SK-N-SH (cell line): ENCODE measurements around the gene AP2A1. TPM values are rescaled to one million over a fixed set of nuclear protein-coding genes. Genes with fewer than 3 reads are reported as not detected.

ENCODE experiments used
- CTCF ChIA-PET: fragments of 300-600, 350-600 bp; formaldehyde crosslinking; extraction: SDS; loops from one replicate; lab custom pipeline; 2021; lab: Yijun Ruan, JAX
- POLR2A ChIA-PET: fragments of 350-600 bp; sonication (Branson Sonifier 250); formaldehyde crosslinking; extraction: SDS; loops from one replicate; lab custom pipeline; 2020; ENCODE audit warnings: antibody characterized with exemption, inconsistent platforms; lab: Yijun Ruan, JAX
- DNase-seq: peaks from one replicate; pipeline ENCODE4 v3.0.0; 2012
- H2AFZ ChIP-seq: fragments of 200-600 bp; sonication (generic); 2 replicates; pipeline ENCODE4 v1.8.1; 2016; ENCODE audit warnings: antibody characterized with exemption, mild to moderate bottlenecking, low read depth
- H3F3A ChIP-seq: fragments of 200-600 bp; sonication (generic); replicated peaks from 2 replicates; pipeline ENCODE3; 2016; ENCODE audit warnings: antibody characterized with exemption, mild to moderate bottlenecking; ENCODE audit not compliant: insufficient read depth
- H3K27ac ChIP-seq, 2 experiments: fragments of 200-500 bp in 1 of 2; fragments of 200-600 bp in 1 of 2; sonication (Bioruptor generic) in 1 of 2; sonication (generic), shearing (Covaris generic) in 1 of 2; 2 replicates each; pipeline versions ENCODE4 v1.5.1 to v1.6.1; 2014 to 2016; ENCODE audit warnings: low read depth in 2 of 2, inconsistent platforms in 1 of 2, low read length in 1 of 2, mild to moderate bottlenecking in 1 of 2, mixed read lengths in 1 of 2
- H3K27me3 ChIP-seq: fragments of 200-600 bp; sonication (generic), shearing (Covaris generic); 2 replicates; pipeline ENCODE4 v1.6.1; 2016; ENCODE audit warnings: mixed run types; ENCODE audit not compliant: insufficient read depth
- H3K36me3 ChIP-seq, 2 experiments: fragments of 200-500 bp in 1 of 2; fragments of 200-600 bp in 1 of 2; sonication (Bioruptor generic) in 1 of 2; sonication (generic) in 1 of 2; replicated peaks in 1 of 2; 2 replicates each; pipeline versions ENCODE3 to v1.5.1; 2014 to 2016; ENCODE audit warnings: low read length in 1 of 2, mild to moderate bottlenecking in 1 of 2; ENCODE audit not compliant: insufficient read depth in 2 of 2, control insufficient read depth in 1 of 2
- H3K4me1 ChIP-seq, 2 experiments: fragments of 200-500 bp in 1 of 2; fragments of 200-600 bp in 1 of 2; sonication (Bioruptor generic) in 1 of 2; sonication (generic), shearing (Covaris generic) in 1 of 2; 2 replicates each; pipeline versions ENCODE4 v1.5.1 to v1.6.1; 2014 to 2016; ENCODE audit warnings: low read depth in 1 of 2, low read length in 1 of 2, mixed run types in 1 of 2; ENCODE audit not compliant: insufficient read depth in 2 of 2, control insufficient read depth in 1 of 2
- H3K4me2 ChIP-seq: fragments of 200-600 bp; sonication (generic), shearing (Covaris generic); 2 replicates; pipeline ENCODE4 v1.6.1; 2017; ENCODE audit warnings: mixed run types
- H3K4me3 ChIP-seq, 2 experiments: fragments of 200-500 bp in 1 of 2; fragments of 200-600 bp in 1 of 2; sonication (Bioruptor generic) in 1 of 2; sonication (generic), shearing (Covaris generic) in 1 of 2; 2 replicates each; pipeline versions ENCODE4 v1.5.1 to v1.8.1; 2014 to 2016; ENCODE audit warnings: low read depth in 2 of 2, inconsistent platforms in 1 of 2, low read length in 1 of 2, mild to moderate bottlenecking in 1 of 2, mixed read lengths in 1 of 2, moderate library complexity in 1 of 2
- H3K79me2 ChIP-seq: fragments of 200-600 bp; sonication (generic); 2 replicates; pipeline ENCODE4 v1.8.1; 2017; ENCODE audit warnings: mild to moderate bottlenecking; ENCODE audit not compliant: insufficient read depth
- H3K9ac ChIP-seq: fragments of 200-600 bp; sonication (generic); 2 replicates; pipeline ENCODE4 v1.6.1; 2017; ENCODE audit warnings: mixed run types
- H3K9me2 ChIP-seq: fragments of 200-600 bp; sonication (generic); 2 replicates; pipeline ENCODE4 v1.6.1; 2017; ENCODE audit warnings: mixed run types
- H3K9me3 ChIP-seq: fragments of 200-600 bp; sonication (generic); 2 replicates; pipeline ENCODE4 v1.6.1; 2017; ENCODE audit warnings: mixed run types, mild to moderate bottlenecking, moderate library complexity
- H4K20me1 ChIP-seq: fragments of 200-600 bp; sonication (generic); 2 replicates; pipeline ENCODE4 v1.6.1; 2017; ENCODE audit warnings: mild to moderate bottlenecking, mixed run types; ENCODE audit not compliant: insufficient read depth
- CHD2 ChIP-seq: fragments of 150-350 bp; IDR thresholded peaks from 2 replicates; pipeline ENCODE4 v1.6.1; 2018; ENCODE audit warnings: low read length; ENCODE audit not compliant: partially characterized antibody
- ELF1 ChIP-seq: IDR thresholded peaks from 2 replicates; pipeline ENCODE4 v1.4.0; 2012
- EP300 ChIP-seq, 2 experiments: IDR thresholded peaks; 2 replicates each; pipeline versions ENCODE4 v1.4.0 to v1.6.1; 2012; ENCODE audit warnings: borderline replicate concordance in 1 of 2, low read depth in 1 of 2, low read length in 1 of 2
- EZH2phosphoT487 ChIP-seq: fragments of 200-600 bp; sonication (generic); IDR thresholded peaks from 2 replicates; pipeline ENCODE4 v1.6.1; 2017; ENCODE audit warnings: low read depth, mixed run types, mild to moderate bottlenecking, antibody characterized with exemption, moderate library complexity, borderline replicate concordance
- FOXJ3 ChIP-seq: sonication (generic); formaldehyde crosslinking; IDR thresholded peaks from 2 replicates; pipeline ENCODE4 v1.5.1; 2020; ENCODE audit warnings: mild to moderate bottlenecking, missing genetic modification reagents
- GABPA ChIP-seq: IDR thresholded peaks from 2 replicates; pipeline ENCODE4 v1.4.0; 2012; ENCODE audit warnings: low read depth, mild to moderate bottlenecking
- MAX ChIP-seq: IDR thresholded peaks from 2 replicates; pipeline ENCODE4 v1.4.0; 2012; ENCODE audit warnings: low read depth
- MXI1 ChIP-seq: IDR thresholded peaks from 2 replicates; pipeline ENCODE4 v1.6.1; 2012; ENCODE audit warnings: mild to moderate bottlenecking, low read depth, low read length, improper control_type of control experiment
- NRF1 ChIP-seq: IDR thresholded peaks from 2 replicates; pipeline ENCODE4 v1.6.1; 2012; ENCODE audit warnings: low read depth, mild to moderate bottlenecking, low read length
- PBX3 ChIP-seq: IDR thresholded peaks from 2 replicates; pipeline ENCODE4; 2012
- POLR2AphosphoS5 ChIP-seq: IDR thresholded peaks from 2 replicates; pipeline ENCODE4 v1.6.1; 2012; ENCODE audit warnings: low read depth, low read length
- RAD21 ChIP-seq: IDR thresholded peaks from 2 replicates; pipeline ENCODE4 v1.6.1; 2012; ENCODE audit warnings: mild to moderate bottlenecking, low read length
- RCOR1 ChIP-seq: fragments of 150-350 bp; IDR thresholded peaks from 2 replicates; pipeline ENCODE4 v1.6.1; 2017; ENCODE audit warnings: antibody characterized with exemption, low read length
- RFX5 ChIP-seq: IDR thresholded peaks from 2 replicates; pipeline ENCODE4 v1.6.1; 2012; ENCODE audit warnings: mild to moderate bottlenecking, improper control_type of control experiment, low read length
- SIN3A ChIP-seq: IDR thresholded peaks from 2 replicates; pipeline ENCODE4 v1.6.1; 2012; ENCODE audit warnings: low read depth, mild to moderate bottlenecking, low read length, moderate library complexity, borderline replicate concordance
- SMC3 ChIP-seq: IDR thresholded peaks from 2 replicates; pipeline ENCODE4 v1.6.1; 2012; ENCODE audit warnings: low read depth, low read length, improper control_type of control experiment
- TAF1 ChIP-seq: IDR thresholded peaks from 2 replicates; pipeline ENCODE4 v1.6.1; 2012; ENCODE audit warnings: low read depth, mild to moderate bottlenecking, low read length, moderate library complexity, borderline replicate concordance
- TCF12 ChIP-seq: IDR thresholded peaks from 2 replicates; pipeline ENCODE4 v1.4.0; 2012
- USF1 ChIP-seq: IDR thresholded peaks from 2 replicates; pipeline ENCODE4 v1.4.0; 2012; ENCODE audit warnings: low read depth, borderline replicate concordance
- ZBTB33 ChIP-seq: IDR thresholded peaks from 2 replicates; pipeline ENCODE4 v1.4.0; 2012; ENCODE audit warnings: low read depth, borderline replicate concordance
- WGBS: methylation state at CpG from one replicate; pipeline ENCODE4 v1.1.6; 2017; ENCODE audit warnings: low lambda C conversion rate; 5-methylcytosine and 5-hydroxymethylcytosine counted together
- polyA plus RNA-seq, 3 experiments: library from polyadenylated mRNA; depleted of rRNA; stranded (reverse); fragments of >200 nt; gene quantifications; 2 replicates each; pipeline ENCODE4 v1.2.3, GENCODE V29; 2012
- TF ChIP-seq, protein P1 (sequence below): fragments of 150-350 bp; IDR thresholded peaks from 2 replicates; pipeline ENCODE4 v1.6.1; 2017; ENCODE audit warnings: antibody characterized with exemption, low read length, low read depth, borderline replicate concordance
- TF ChIP-seq, protein P2 (sequence below): fragments of 150-350 bp; IDR thresholded peaks from 2 replicates; pipeline ENCODE4 v1.6.1; 2016; ENCODE audit warnings: mild to moderate bottlenecking, low read depth, low read length

AP2A1 gene
- polyA plus RNA-seq, 1 of the 3 experiments (the other 2 are of a cell fraction) = 74.8 TPM

DNA sequence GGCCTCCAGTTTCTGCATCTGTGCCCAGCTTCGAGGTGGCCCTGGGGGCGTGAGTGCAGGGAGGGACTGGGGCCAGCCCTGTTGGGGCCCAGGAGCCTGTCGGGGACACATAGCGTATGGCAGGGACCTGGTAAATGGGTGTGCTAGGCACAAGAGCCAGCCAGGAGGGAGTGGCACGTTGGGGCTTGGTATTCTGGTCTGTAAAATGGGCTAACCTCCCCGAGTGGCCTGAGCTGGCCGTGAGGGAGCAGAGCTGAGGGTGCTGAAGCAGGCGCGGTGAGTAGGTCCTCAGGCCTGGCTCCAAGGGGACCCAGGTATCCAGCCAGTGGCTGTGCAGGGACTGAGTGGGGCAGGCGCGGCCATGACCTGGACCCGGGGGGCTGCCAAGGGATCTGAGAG, 88.5 kb downstream of the AP2A1 start (continued):
- TF ChIP-seq RFX5 (no peak), SIN3A (0 out of 2 replicates have a peak, but pooled peaks have one; percentile 6), NRF1 (no peak)

DNA sequence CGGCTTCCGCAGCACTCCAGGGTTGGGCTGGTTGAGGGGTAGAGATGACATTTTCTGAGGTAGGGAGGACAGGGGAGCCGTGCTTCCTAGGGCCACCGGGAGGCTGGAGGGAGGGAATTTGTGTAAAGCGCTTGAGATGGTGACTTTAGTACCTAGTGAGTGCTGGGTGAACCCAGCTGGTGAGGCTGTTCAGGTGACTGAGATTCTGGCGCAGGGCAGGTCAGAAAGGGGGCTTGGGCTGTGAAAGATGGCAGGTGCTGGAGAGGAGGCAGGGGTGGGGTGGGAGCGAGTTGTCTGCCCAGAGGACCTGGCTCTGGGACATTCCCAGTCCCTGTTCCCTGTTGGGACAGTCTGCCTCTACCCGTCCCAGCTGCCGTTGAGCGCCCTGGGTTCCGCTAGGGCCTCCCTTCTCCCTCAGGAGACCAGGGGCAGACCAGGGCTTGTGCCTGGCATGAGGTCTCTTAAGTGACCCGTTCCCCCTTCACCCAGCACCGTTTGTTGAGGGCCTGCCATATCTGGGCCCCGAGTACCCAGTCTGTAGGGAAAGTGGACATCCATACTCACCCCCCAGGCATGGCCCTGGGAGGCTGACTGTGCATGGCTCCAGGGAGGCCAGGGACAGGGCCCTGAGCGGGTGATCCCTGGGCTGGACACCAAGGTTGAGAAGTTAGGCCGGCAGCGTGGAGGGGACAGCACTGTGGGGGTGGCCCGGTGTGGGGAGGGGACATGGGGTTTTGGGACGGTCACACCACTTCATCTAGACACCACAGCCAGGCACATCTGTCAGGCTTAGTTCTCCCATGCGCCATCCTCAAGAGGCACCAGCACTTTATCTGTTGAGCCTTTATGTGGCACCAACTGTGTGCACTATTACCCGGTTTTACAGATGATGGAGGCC, 89.1 kb downstream of the AP2A1 start:
- no peak overlapping the region; a peak in 1 of 4 replicates for H3K27ac ChIP-seq
- TF ChIP-seq, protein P1, sequence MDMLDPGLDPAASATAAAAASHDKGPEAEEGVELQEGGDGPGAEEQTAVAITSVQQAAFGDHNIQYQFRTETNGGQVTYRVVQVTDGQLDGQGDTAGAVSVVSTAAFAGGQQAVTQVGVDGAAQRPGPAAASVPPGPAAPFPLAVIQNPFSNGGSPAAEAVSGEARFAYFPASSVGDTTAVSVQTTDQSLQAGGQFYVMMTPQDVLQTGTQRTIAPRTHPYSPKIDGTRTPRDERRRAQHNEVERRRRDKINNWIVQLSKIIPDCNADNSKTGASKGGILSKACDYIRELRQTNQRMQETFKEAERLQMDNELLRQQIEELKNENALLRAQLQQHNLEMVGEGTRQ = no peak
- TF ChIP-seq TCF12 = no peak
- TF ChIP-seq RAD21 = no peak
- no peak for TF ChIP-seq MXI1
- TF ChIP-seq POLR2AphosphoS5 = peak; percentile 34; the same call in 1 of the 2 replicates
- no peak for TF ChIP-seq EZH2phosphoT487
- TF ChIP-seq FOXJ3 (CRISPR knock-in tag) = no peak
- no peak for TF ChIP-seq RCOR1
- TF ChIP-seq NRF1 = no peak
- peak; percentile 30; the same call in 1 of the 2 replicates for TF ChIP-seq ELF1
- no peak for TF ChIP-seq TAF1
- TF ChIP-seq SMC3 = no peak
- TF ChIP-seq PBX3 = peak; percentile 41; the same call in 1 of the 2 replicates
- TF ChIP-seq, protein P2, sequence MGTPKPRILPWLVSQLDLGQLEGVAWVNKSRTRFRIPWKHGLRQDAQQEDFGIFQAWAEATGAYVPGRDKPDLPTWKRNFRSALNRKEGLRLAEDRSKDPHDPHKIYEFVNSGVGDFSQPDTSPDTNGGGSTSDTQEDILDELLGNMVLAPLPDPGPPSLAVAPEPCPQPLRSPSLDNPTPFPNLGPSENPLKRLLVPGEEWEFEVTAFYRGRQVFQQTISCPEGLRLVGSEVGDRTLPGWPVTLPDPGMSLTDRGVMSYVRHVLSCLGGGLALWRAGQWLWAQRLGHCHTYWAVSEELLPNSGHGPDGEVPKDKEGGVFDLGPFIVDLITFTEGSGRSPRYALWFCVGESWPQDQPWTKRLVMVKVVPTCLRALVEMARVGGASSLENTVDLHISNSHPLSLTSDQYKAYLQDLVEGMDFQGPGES = no peak
- TF ChIP-seq USF1 = no peak
- no peak for TF ChIP-seq MAX
- peak; percentile 55; the same call in 1 of the 2 replicates for TF ChIP-seq ZBTB33
- TF ChIP-seq SIN3A = peak; percentile 80; the same call in 1 of the 2 replicates
- TF ChIP-seq CHD2 = no peak
- no peak for TF ChIP-seq GABPA
- no peak for TF ChIP-seq EP300 (IDR thresholded peaks at IDR 0.05; ENCODE audit: borderline replicate concordance in 1 of 2, low read depth in 1 of 2, low read length in 1 of 2)

More for the DNA sequence above, 89.1 kb downstream of the AP2A1 start:
- Histone ChIP-seq H3K79me2 (peaks cover 38% of the 10 kb centered on the region), H3K4me1 (peaks cover 13 to 23% of the 10 kb centered on the region in 2 experiments; a peak in 3 of 4 replicates), H3F3A (peaks cover 62% of the 10 kb centered on the region), H3K9me2 (no peaks in the 10 kb centered on the region), H3K27me3 (no peaks in the 10 kb centered on the region), H3K4me3 (no peak overlapping the region), H3K4me2 (no peak overlapping the region), H3K9me3 (no peaks in the 10 kb centered on the region), H3K9ac (no peak overlapping the region), H3K36me3 (peaks cover 14 to 42% of the 10 kb centered on the region in 2 experiments), H4K20me1 (peaks cover 71% of the 10 kb centered on the region), H2AFZ (no peak overlapping the region)
- 88% methylated on average over 12 of the region's 21 CpGs for WGBS
- DNase-seq = peak; percentile 39
- ChIA-PET POLR2A (no interaction called here), CTCF (interaction anchor here (4.2 kb wide), 1 partner anchor 8 kb away, joined by 20 read pairs; no protein-coding TSS in a partner anchor)
